Measurements from ENCODE around the gene WDR37.

WDR37 gene

GRCh38 chr10:1127629-1128028 is 71.4 kb downstream of the WDR37 start:
- DNase-seq (ENCODE audit: low read depth in 2 of 2): no peak

GRCh38 chr10:1128115-1128514 is 71.9 kb downstream of the WDR37 start:
- DNase-seq (ENCODE audit: low read depth in 2 of 2): no peak

GRCh38 chr10:1128649-1129048 is 72.5 kb downstream of the WDR37 start:
- DNase-seq (ENCODE audit: low read depth in 2 of 2): no peak

GRCh38 chr10:1130226-1130625 is 74.0 kb downstream of the WDR37 start:
- no peak for DNase-seq (ENCODE audit: low read depth in 2 of 2)

- DNase-seq (ENCODE audit: low read depth in 2 of 2): no peak
These were observed 75.0 kb downstream of the WDR37 start for GRCh38 chr10:1130995-1131790.

- DNase-seq (ENCODE audit: low read depth in 2 of 2): no peak
These were observed 76.4 kb downstream of the WDR37 start for GRCh38 chr10:1132584-1132983.

GRCh38 chr10:1133495-1134045 is 77.4 kb downstream of the WDR37 start:
- no peak for DNase-seq (ENCODE audit: low read depth in 2 of 2)

- DNase-seq (ENCODE audit: low read depth in 2 of 2): no peak
These were observed 78.0 kb downstream of the WDR37 start for GRCh38 chr10:1134156-1134555.

GRCh38 chr10:1136268-1136667 is 80.1 kb downstream of the WDR37 start:
- no peak for DNase-seq (ENCODE audit: low read depth in 2 of 2)

GRCh38 chr10:1137499-1138163 is 81.4 kb downstream of the WDR37 start:
- DNase-seq (ENCODE audit: low read depth in 2 of 2): no peak

GRCh38 chr10:1138529-1138928 is 82.3 kb downstream of the WDR37 start:
- no peak for DNase-seq (ENCODE audit: low read depth in 2 of 2)

GRCh38 chr10:1141261-1141660 is 85.1 kb downstream of the WDR37 start:
- no peak for DNase-seq (ENCODE audit: low read depth in 2 of 2)

- no peak for DNase-seq (ENCODE audit: low read depth in 2 of 2)
These were observed 85.5 kb downstream of the WDR37 start for GRCh38 chr10:1141701-1142100.

GRCh38 chr10:1142596-1142995 is 86.4 kb downstream of the WDR37 start:
- no peak for DNase-seq (ENCODE audit: low read depth in 2 of 2)

- DNase-seq (ENCODE audit: low read depth in 2 of 2): no peak
These were observed 91.6 kb downstream of the WDR37 start for GRCh38 chr10:1147810-1148209.

- no peak for DNase-seq (ENCODE audit: low read depth in 2 of 2)
These were observed 92.8 kb downstream of the WDR37 start for GRCh38 chr10:1148855-1149605.

GRCh38 chr10:1149793-1150637 is 93.8 kb downstream of the WDR37 start:
- no peak for DNase-seq (ENCODE audit: low read depth in 2 of 2)

- DNase-seq (ENCODE audit: low read depth in 2 of 2): no peak
These were observed 94.4 kb downstream of the WDR37 start for GRCh38 chr10:1150638-1150955.

- no peak for DNase-seq (ENCODE audit: low read depth in 2 of 2)
These were observed 95.2 kb downstream of the WDR37 start for GRCh38 chr10:1151076-1152033.

All from activated CD4-positive, alpha-beta T cell treated with anti-CD3 and anti-CD28 coated beads for 24 hours (primary cell).